ENCODE results near the gene SELENOS.

Gene SELENOS

GRCh38 chr15:101232677-101233076 is 44.6 kb downstream of the SELENOS start:
- Histone ChIP-seq H3K4me1 (ENCODE audit: insufficient read depth, low read length, severe bottlenecking) (no peaks in the 10 kb centered on the region), H3K9me3 (ENCODE audit: low read length) (peaks cover 5% of the 10 kb centered on the region; the same call in 1 of the 2 replicates), H3K36me3 (ENCODE audit: insufficient read depth, low read length) (peaks cover 16% of the 10 kb centered on the region; the same call in 1 of the 2 replicates), H4K20me1 (ENCODE audit: insufficient read depth, low read length) (no peaks in the 10 kb centered on the region), H3K4me2 (ENCODE audit: low read length) (no peak overlapping the region), H2AFZ (ENCODE audit: low read length) (no peak overlapping the region), H3K4me3 (ENCODE audit: low read depth, low read length, poor library complexity, severe bottlenecking) (no peak overlapping the region), H3K9ac (ENCODE audit: low read length) (no peak overlapping the region), H3F3A (ENCODE audit: insufficient read depth, low read length) (no peaks in the 10 kb centered on the region), H3K9me2 (ENCODE audit: low read depth, low read length) (no peaks in the 10 kb centered on the region), H3K27me3 (ENCODE audit: insufficient read depth, low read length) (no peaks in the 10 kb centered on the region), H3K79me2 (ENCODE audit: insufficient read depth, low read length) (no peaks in the 10 kb centered on the region), H3K27ac (ENCODE audit: low read depth, low read length, poor library complexity, severe bottlenecking) (no peak overlapping the region)
- no peak for TF ChIP-seq CTCF (IDR thresholded peaks at IDR 0.05; ENCODE audit: low read length)
- no peak for TF ChIP-seq EZH2 (IDR thresholded peaks at IDR 0.05; ENCODE audit: borderline replicate concordance, low read length)

GRCh38 chr15:101228313-101228712 is 49.0 kb downstream of the SELENOS start:
- Histone ChIP-seq H3K36me3 (ENCODE audit: insufficient read depth, low read length) (peaks cover 7% of the 10 kb centered on the region; the same call in 1 of the 2 replicates), H3K79me2 (ENCODE audit: insufficient read depth, low read length) (no peaks in the 10 kb centered on the region), H3F3A (ENCODE audit: insufficient read depth, low read length) (no peaks in the 10 kb centered on the region), H3K4me3 (ENCODE audit: low read depth, low read length, poor library complexity, severe bottlenecking) (no peak overlapping the region), H3K9me3 (ENCODE audit: low read length) (peaks cover 5% of the 10 kb centered on the region; the same call in 1 of the 2 replicates), H2AFZ (ENCODE audit: low read length) (no peak overlapping the region), H3K4me1 (ENCODE audit: insufficient read depth, low read length, severe bottlenecking) (no peaks in the 10 kb centered on the region), H4K20me1 (ENCODE audit: insufficient read depth, low read length) (no peaks in the 10 kb centered on the region), H3K9me2 (ENCODE audit: low read depth, low read length) (no peaks in the 10 kb centered on the region), H3K27ac (ENCODE audit: low read depth, low read length, poor library complexity, severe bottlenecking) (no peak overlapping the region), H3K9ac (ENCODE audit: low read length) (no peak overlapping the region), H3K4me2 (ENCODE audit: low read length) (no peak overlapping the region), H3K27me3 (ENCODE audit: insufficient read depth, low read length) (no peaks in the 10 kb centered on the region)
- TF ChIP-seq EZH2 (IDR thresholded peaks at IDR 0.05; ENCODE audit: borderline replicate concordance, low read length) (no peak), CTCF (IDR thresholded peaks at IDR 0.05; ENCODE audit: low read length) (no peak)

- no peaks in the 10 kb centered on the region for H3K79me2 ChIP-seq (ENCODE audit: insufficient read depth, low read length)
- no peaks in the 10 kb centered on the region for H3K27me3 ChIP-seq (ENCODE audit: insufficient read depth, low read length)
- H3K36me3 ChIP-seq (ENCODE audit: insufficient read depth, low read length): peaks cover 7% of the 10 kb centered on the region; the same call in 1 of the 2 replicates
- peaks cover 5% of the 10 kb centered on the region; the same call in 1 of the 2 replicates for H3K9me3 ChIP-seq (ENCODE audit: low read length)
- no peaks in the 10 kb centered on the region for H3K4me1 ChIP-seq (ENCODE audit: insufficient read depth, low read length, severe bottlenecking)
- H3K4me3 ChIP-seq (ENCODE audit: low read depth, low read length, poor library complexity, severe bottlenecking): no peak overlapping the region
- no peak overlapping the region for H3K9ac ChIP-seq (ENCODE audit: low read length)
- no peak overlapping the region for H2AFZ ChIP-seq (ENCODE audit: low read length)
- H3K4me2 ChIP-seq (ENCODE audit: low read length): no peak overlapping the region
- H3K27ac ChIP-seq (ENCODE audit: low read depth, low read length, poor library complexity, severe bottlenecking): no peak overlapping the region
- no peaks in the 10 kb centered on the region for H3K9me2 ChIP-seq (ENCODE audit: low read depth, low read length)
- H4K20me1 ChIP-seq (ENCODE audit: insufficient read depth, low read length): no peaks in the 10 kb centered on the region
- H3F3A ChIP-seq (ENCODE audit: insufficient read depth, low read length): no peaks in the 10 kb centered on the region
- TF ChIP-seq CTCF (IDR thresholded peaks at IDR 0.05; ENCODE audit: low read length) (no peak), EZH2 (IDR thresholded peaks at IDR 0.05; ENCODE audit: borderline replicate concordance, low read length) (no peak)
Observed at GRCh38 chr15:101225658-101226057, 51.6 kb downstream of the SELENOS start.
